IMR-90 (cell line): Measurements from ENCODE around the gene CDH26. TPM values are rescaled to one million over a fixed set of nuclear protein-coding genes. Genes with fewer than 3 reads are reported as not detected.

Experiments
- ATAC-seq: fragments of 200-7000 bp; cut with Tn5 transposase; 2 replicates; pipeline ENCODE4 v1.9.1; 2020; ENCODE audit warnings: low read depth, mild to moderate bottlenecking, moderate library complexity
- BruUV-seq: library from RNA; stranded (reverse); fragments of 400-500 nt; replicated peaks from 2 replicates; lab custom pipeline; 2021; lab: Mats Ljungman, UMichigan
- CTCF ChIA-PET: fragments of 300-600 bp; formaldehyde crosslinking; extraction: SDS; loops from one replicate; lab custom pipeline; 2021; ENCODE audit warnings: antibody characterized with exemption; lab: Yijun Ruan, JAX
- POLR2A ChIA-PET: fragments of 300-600 bp; sonication (Branson Sonifier 250); formaldehyde crosslinking; loops from one replicate; lab custom pipeline; 2022; ENCODE audit warnings: antibody characterized with exemption; ENCODE audit not compliant: unreplicated experiment; lab: Charles Lee
- DNase-seq: peaks from one replicate; pipeline ENCODE4 v3.0.0; 2013
- H2AFZ ChIP-seq: replicated peaks from 2 replicates; pipeline ENCODE3; 2013; ENCODE audit warnings: low read length, mild to moderate bottlenecking; ENCODE audit not compliant: poor library complexity
- H2AK5ac ChIP-seq: 2 replicates; pipeline ENCODE4 v1.6.1; 2013; ENCODE audit warnings: low read depth, low read length, inconsistent platforms
- H2AK9ac ChIP-seq: replicated peaks from 2 replicates; pipeline ENCODE3; 2013; ENCODE audit warnings: mild to moderate bottlenecking, low read depth, low read length, moderate library complexity; ENCODE audit not compliant: poor library complexity
- H2BK120ac ChIP-seq: 2 replicates; pipeline ENCODE4 v1.6.1; 2013; ENCODE audit warnings: low read depth, low read length, inconsistent platforms
- H2BK15ac ChIP-seq: 3 replicates; pipeline ENCODE4 v1.6.1; 2013; ENCODE audit warnings: low read depth, low read length, inconsistent platforms
- H2BK20ac ChIP-seq: 2 replicates; pipeline ENCODE4 v1.6.1; 2013; ENCODE audit warnings: low read depth, mild to moderate bottlenecking, inconsistent platforms, low read length, moderate library complexity
- H2BK5ac ChIP-seq: 2 replicates; pipeline ENCODE4 v1.6.1; 2013; ENCODE audit warnings: mild to moderate bottlenecking, low read depth, low read length, inconsistent platforms; ENCODE audit not compliant: poor library complexity, severe bottlenecking
- H3K14ac ChIP-seq: replicated peaks from 2 replicates; pipeline ENCODE4 v1.6.1; 2013; ENCODE audit warnings: low read depth, low read length, inconsistent platforms
- H3K18ac ChIP-seq: 2 replicates; pipeline ENCODE4 v1.6.1; 2013; ENCODE audit warnings: low read depth, low read length, control low read depth
- H3K23ac ChIP-seq: 2 replicates; pipeline ENCODE4 v1.6.1; 2013; ENCODE audit warnings: low read depth, low read length, inconsistent platforms
- H3K27ac ChIP-seq: 2 replicates; pipeline ENCODE4 v1.5.1; 2013; ENCODE audit warnings: mild to moderate bottlenecking, control low read depth, low read length; ENCODE audit not compliant: insufficient read depth
- H3K27me3 ChIP-seq: 2 replicates; pipeline ENCODE4 v1.6.1; 2013; ENCODE audit warnings: low read length; ENCODE audit not compliant: control insufficient read depth, insufficient read depth
- H3K36me3 ChIP-seq: 2 replicates; pipeline ENCODE4 v1.6.1; 2013; ENCODE audit warnings: low read length, mixed read lengths; ENCODE audit not compliant: control insufficient read depth, insufficient read depth
- H3K4ac ChIP-seq: 2 replicates; pipeline ENCODE4 v1.6.1; 2013; ENCODE audit warnings: low read depth, low read length, inconsistent platforms
- H3K4me1 ChIP-seq: 2 replicates; pipeline ENCODE4 v1.6.1; 2013; ENCODE audit warnings: low read length, mixed read lengths; ENCODE audit not compliant: control insufficient read depth, insufficient read depth
- H3K4me2 ChIP-seq: 2 replicates; pipeline ENCODE4 v1.6.1; 2013; ENCODE audit warnings: low read depth, mild to moderate bottlenecking, control low read depth, low read length, moderate library complexity
- H3K4me3 ChIP-seq: 2 replicates; pipeline ENCODE4 v1.5.1; 2013; ENCODE audit warnings: low read depth, mild to moderate bottlenecking, control low read depth, low read length, moderate library complexity; ENCODE audit not compliant: insufficient read depth
- H3K56ac ChIP-seq: 2 replicates; pipeline ENCODE4 v1.6.1; 2013; ENCODE audit warnings: low read length, inconsistent platforms; ENCODE audit not compliant: insufficient read depth; ENCODE audit errors: extremely low read depth
- H3K79me1 ChIP-seq, 2 experiments: 2 replicates each; pipeline ENCODE4 v1.6.1; 2013; ENCODE audit warnings: low read length in 2 of 2, inconsistent platforms in 1 of 2, low read depth in 1 of 2
- H3K9ac ChIP-seq: 2 replicates; pipeline ENCODE4 v1.6.1; 2013; ENCODE audit warnings: low read depth, low read length, control low read depth
- H3K9me1 ChIP-seq: 2 replicates; pipeline ENCODE4 v1.6.1; 2013; ENCODE audit warnings: low read length, inconsistent platforms; ENCODE audit not compliant: insufficient read depth
- H3K9me3 ChIP-seq: 2 replicates; pipeline ENCODE4 v1.6.1; 2013; ENCODE audit warnings: low read length; ENCODE audit not compliant: control insufficient read depth, insufficient read depth
- H4K20me1 ChIP-seq: 2 replicates; pipeline ENCODE4 v1.6.1; 2013; ENCODE audit warnings: low read length, inconsistent platforms; ENCODE audit not compliant: insufficient read depth
- H4K5ac ChIP-seq: 2 replicates; pipeline ENCODE4 v1.6.1; 2013; ENCODE audit warnings: mild to moderate bottlenecking, low read depth, low read length, control low read depth
- H4K8ac ChIP-seq, 2 experiments: 2 replicates each; pipeline ENCODE4 v1.6.1; 2013; ENCODE audit warnings: low read depth in 2 of 2, low read length in 2 of 2, control low read depth in 1 of 2, inconsistent platforms in 1 of 2
- H4K91ac ChIP-seq: 2 replicates; pipeline ENCODE4 v1.6.1; 2013; ENCODE audit warnings: low read depth, low read length, inconsistent platforms; ENCODE audit not compliant: insufficient read depth
- BHLHE40 ChIP-seq: fragments of 150-350 bp; IDR thresholded peaks from 2 replicates; pipeline ENCODE4 v1.6.1; 2016; ENCODE audit warnings: mild to moderate bottlenecking, low read depth, low read length
- CEBPB ChIP-seq: IDR thresholded peaks from 2 replicates; pipeline ENCODE4 v1.6.1; 2012; ENCODE audit warnings: low read depth, low read length, improper control_type of control experiment
- CHD1 ChIP-seq: IDR thresholded peaks from 2 replicates; pipeline ENCODE4 v1.6.1; 2012; ENCODE audit warnings: low read depth, low read length, improper control_type of control experiment
- CTCF ChIP-seq: conservative IDR thresholded peaks from 2 replicates; pipeline ENCODE4 v1.5.1; 2012; ENCODE audit warnings: mild to moderate bottlenecking, low read depth, low read length, improper control_type of control experiment
- MAFK ChIP-seq: IDR thresholded peaks from 2 replicates; pipeline ENCODE4 v1.6.1; 2012; ENCODE audit warnings: low read depth, low read length, improper control_type of control experiment
- MAZ ChIP-seq: IDR thresholded peaks from 2 replicates; pipeline ENCODE4 v1.6.1; 2012; ENCODE audit warnings: low read depth, mild to moderate bottlenecking, low read length, improper control_type of control experiment, moderate library complexity, borderline replicate concordance
- MXI1 ChIP-seq: IDR thresholded peaks from 2 replicates; pipeline ENCODE4 v1.6.1; 2012; ENCODE audit warnings: low read depth, mild to moderate bottlenecking, low read length, moderate library complexity, borderline replicate concordance
- NFE2L2 ChIP-seq: fragments of 150-350 bp; IDR thresholded peaks from 2 replicates; pipeline ENCODE4 v1.6.1; 2016; ENCODE audit warnings: low read depth, mild to moderate bottlenecking, low read length
- POLR2A ChIP-seq: IDR thresholded peaks from 2 replicates; pipeline ENCODE4 v1.6.1; 2012; ENCODE audit warnings: mild to moderate bottlenecking, low read depth, low read length
- RAD21 ChIP-seq: IDR thresholded peaks from 2 replicates; pipeline ENCODE4 v1.6.1; 2012; ENCODE audit warnings: low read length, improper control_type of control experiment
- RCOR1 ChIP-seq: IDR thresholded peaks from 2 replicates; pipeline ENCODE4 v1.6.1; 2012; ENCODE audit warnings: mild to moderate bottlenecking, low read length, improper control_type of control experiment; ENCODE audit not compliant: insufficient replicate concordance
- SMC3 ChIP-seq: fragments of 150-350 bp; IDR thresholded peaks from 2 replicates; pipeline ENCODE4 v1.6.1; 2016; ENCODE audit warnings: low read depth, mild to moderate bottlenecking, antibody characterized with exemption, low read length, moderate library complexity
- USF2 ChIP-seq: fragments of 150-350 bp; IDR thresholded peaks from 2 replicates; pipeline ENCODE4 v1.6.1; 2017; ENCODE audit warnings: mild to moderate bottlenecking, antibody characterized with exemption, low read length, low read depth
- WGBS, 2 experiments: methylation state at CpG; one replicate each; pipeline versions ENCODE4 v1.1.5 to v1.1.7; 2013; ENCODE audit warnings: missing lambda C conversion rate in 2 of 2; ENCODE audit not compliant: insufficient read length in 1 of 2; ENCODE audit errors: extremely low coverage in 2 of 2; 5-methylcytosine and 5-hydroxymethylcytosine counted together
- dilution Hi-C: fragments of 300-500 bp; cut with HindIII; formaldehyde crosslinking; loops from one replicate; pipeline ENCODE4 v1.14.3; 2018; ENCODE audit warnings: low sequenced_read_pairs; ENCODE audit not compliant: unreplicated experiment
- in situ Hi-C: fragments of 300-500 bp; cut with MboI; formaldehyde crosslinking; loops from 3 replicates; pipeline ENCODE4 v1.14.3; 2019; ENCODE audit warnings: low sequenced_read_pairs, inconsistent platforms, mixed read lengths
- intact Hi-C: fragments of 100-400 bp; cut with micrococcal nuclease; formaldehyde crosslinking; loops from 2 replicates; pipeline ENCODE4 v1.10.0; 2022
- polyA plus RNA-seq, 3 experiments: library from polyadenylated mRNA; depleted of rRNA; stranded (reverse); fragments of >200 nt; gene quantifications; 2 replicates each; pipeline ENCODE4 v1.2.3, GENCODE V29; 2012; ENCODE audit warnings: low replicate concordance in 1 of 3
- total RNA-seq: library from RNA; depleted of rRNA; stranded (reverse); fragments of >200 nt; gene quantifications from 2 replicates; pipeline ENCODE4 v1.2.3, GENCODE V29; 2012

The CDH26 gene
- total and polyA plus RNA-seq, 2 of the 4 experiments (the other 2 are of a cell fraction) = not detected

- no peak overlapping the region for H3K4ac ChIP-seq
- H2AK5ac ChIP-seq = no peak overlapping the region
- WGBS, 2 experiments = no CpG with 5 or more reads among the region's 9 CpGs
- H2AFZ ChIP-seq = no peak overlapping the region
- H3K56ac ChIP-seq = no peak overlapping the region
- H3K9me1 ChIP-seq = no peaks in the 10 kb centered on the region
- no peak overlapping the region for H3K14ac ChIP-seq
- H3K36me3 ChIP-seq = no peaks in the 10 kb centered on the region
- H2BK15ac ChIP-seq = no peak overlapping the region
- DNase-seq (no peak), ATAC-seq (no peak; the same call in 1 of the 2 replicates)
- POLR2A ChIA-PET = no interaction called here
- no peaks in the 10 kb centered on the region for H4K20me1 ChIP-seq
- no peak overlapping the region for H3K27ac ChIP-seq
- in situ Hi-C loops = no loop called here
- H3K9me3 ChIP-seq = no peaks in the 10 kb centered on the region
- no peak overlapping the region for H2BK5ac ChIP-seq
- TF ChIP-seq USF2 = no peak
- TF ChIP-seq SMC3 = no peak
- TF ChIP-seq NFE2L2 = no peak
- TF ChIP-seq BHLHE40 = no peak
- TF ChIP-seq POLR2A = no peak
- TF ChIP-seq CHD1 = no peak
- no peak for TF ChIP-seq MAFK
- TF ChIP-seq CTCF = no peak
- TF ChIP-seq RCOR1 = no peak
- TF ChIP-seq CEBPB = no peak
- TF ChIP-seq MXI1 = no peak
- TF ChIP-seq MAZ = no peak
- no peak for TF ChIP-seq RAD21
- no peak overlapping the region for H3K4me2 ChIP-seq
- intact Hi-C loops = no loop called here
- no peaks in the 10 kb centered on the region; the same call in 1 of the 2 replicates for H3K27me3 ChIP-seq
- H4K8ac ChIP-seq = no peak overlapping the region
- no peak overlapping the region; the same call in 1 of the 2 replicates for H3K18ac ChIP-seq
- no peaks in the 10 kb centered on the region for H3K79me1 ChIP-seq
- H2BK20ac ChIP-seq = no peak overlapping the region
- H2BK120ac ChIP-seq = no peak overlapping the region
- no TSS peak for BruUV-seq
- peaks cover 6% of the 10 kb centered on the region; the same call in 1 of the 2 replicates for H3K4me1 ChIP-seq
- no peak overlapping the region for H3K9ac ChIP-seq
- no peak overlapping the region for H2AK9ac ChIP-seq
- no peak overlapping the region for H3K23ac ChIP-seq
- no peak overlapping the region for H4K91ac ChIP-seq
- H4K5ac ChIP-seq = no peak overlapping the region
- H3K4me3 ChIP-seq = no peak overlapping the region
- CTCF ChIA-PET = no interaction called here
- dilution Hi-C loops = no loop called here
Measured at GRCh38 chr20:59977086-59977485, 18.9 kb downstream of the CDH26 start.
